Measurements from ENCODE around the gene GNG11. TPM values are rescaled to one million over a fixed set of nuclear protein-coding genes. Genes with fewer than 3 reads are reported as not detected.

Gene GNG11
- total RNA-seq (2014; rRNA removed; shearing (Covaris generic)) = 35.8 and 40.3 TPM in 2 replicates
- 18.0 TPM in 2 replicates for polyA plus RNA-seq (2015; cell fraction: cytosol; rRNA removed)
- 4.9 and 7.3 TPM in 2 replicates for polyA plus RNA-seq (2015; cell fraction: nucleus; rRNA removed)

DNA sequence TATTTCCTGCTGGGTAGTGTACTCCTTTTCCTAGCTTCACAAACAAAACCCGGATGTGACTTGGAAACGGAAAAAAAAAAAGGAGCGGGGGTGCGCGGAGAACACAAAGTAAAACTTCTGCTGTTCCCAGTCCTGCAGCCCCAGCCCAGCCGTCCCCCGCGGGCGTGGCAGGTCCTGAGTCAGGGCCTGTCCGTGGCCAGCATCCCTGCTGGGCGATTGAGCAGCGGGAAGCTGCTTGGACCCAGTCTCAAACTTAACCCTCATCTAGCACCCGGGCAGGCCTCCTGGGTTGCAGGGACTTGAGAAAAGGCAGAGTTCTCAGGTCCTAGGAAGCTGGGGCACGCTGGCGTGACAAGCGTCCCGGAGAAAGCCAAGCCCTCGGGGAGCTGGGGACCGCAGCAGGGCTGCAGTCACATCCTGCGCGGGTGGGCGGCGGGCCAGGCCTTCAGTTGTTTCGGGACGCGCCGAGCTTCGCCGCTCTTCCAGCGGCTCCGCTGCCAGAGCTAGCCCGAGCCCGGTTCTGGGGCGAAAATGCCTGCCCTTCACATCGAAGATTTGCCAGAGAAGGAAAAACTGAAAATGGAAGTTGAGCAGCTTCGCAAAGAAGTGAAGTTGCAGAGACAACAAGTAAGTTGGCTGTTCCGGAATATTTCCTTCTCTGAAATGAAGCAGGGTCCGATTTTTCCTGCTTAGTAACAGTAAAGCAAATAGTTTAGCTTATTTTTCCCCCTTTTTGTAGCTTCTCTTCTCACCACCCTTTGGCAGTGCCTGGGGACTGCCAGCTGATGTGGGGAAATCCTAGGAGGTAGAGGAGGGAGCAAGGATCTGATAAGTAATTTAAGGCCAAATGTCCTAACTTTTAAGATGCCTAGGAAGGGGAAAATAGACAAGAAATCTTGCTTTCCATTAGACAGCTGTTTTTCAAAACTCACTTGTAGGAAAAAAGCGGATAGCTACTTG, at the start of gene GNG11:
Gene GNG11 (plus strand): TSS at position 129 of the 960 bp plus-strand sequence. CDS start 403 bp downstream, at position 532.
- in situ Hi-C loops (cut with HindIII; ENCODE audit: low pct_unique_long_range_greater_than_20kb, low sequenced_read_pairs) = no loop called here
- DNase-seq (ENCODE audit: low read depth, low spot score) = peak; percentile 81

DNA sequence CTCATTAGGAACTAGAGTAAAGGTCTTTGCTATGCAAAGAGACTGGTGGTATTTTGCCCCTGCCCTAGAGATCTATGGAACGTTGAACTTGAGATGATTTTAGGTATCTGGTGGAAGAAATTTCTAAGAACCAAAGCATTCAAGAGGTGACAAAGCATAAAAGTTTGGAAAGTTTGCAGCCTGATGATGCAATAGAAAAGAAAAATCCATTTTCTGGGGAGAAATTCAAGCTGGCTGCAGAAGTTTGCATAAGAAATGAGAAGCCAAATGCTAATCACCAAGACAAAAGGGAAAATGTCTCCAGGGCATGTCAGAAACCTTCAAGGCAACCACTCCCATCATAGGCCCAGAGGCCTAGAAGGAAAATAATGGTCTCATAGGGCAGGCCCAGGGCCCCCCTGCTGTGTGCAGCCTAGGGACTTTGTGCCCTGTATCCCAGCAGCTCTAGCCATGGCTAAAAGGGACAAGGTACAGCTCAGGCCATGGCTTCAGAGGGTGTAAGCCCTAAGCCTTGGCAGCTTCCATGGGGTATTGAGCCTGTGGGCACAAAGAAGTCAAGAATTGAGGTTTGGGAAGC, 47.4 kb upstream of the GNG11 start:
- DNase-seq (ENCODE audit: low read depth, low spot score) = no peak
- in situ Hi-C loops (cut with HindIII; ENCODE audit: low pct_unique_long_range_greater_than_20kb, low sequenced_read_pairs) = no loop called here

DNA sequence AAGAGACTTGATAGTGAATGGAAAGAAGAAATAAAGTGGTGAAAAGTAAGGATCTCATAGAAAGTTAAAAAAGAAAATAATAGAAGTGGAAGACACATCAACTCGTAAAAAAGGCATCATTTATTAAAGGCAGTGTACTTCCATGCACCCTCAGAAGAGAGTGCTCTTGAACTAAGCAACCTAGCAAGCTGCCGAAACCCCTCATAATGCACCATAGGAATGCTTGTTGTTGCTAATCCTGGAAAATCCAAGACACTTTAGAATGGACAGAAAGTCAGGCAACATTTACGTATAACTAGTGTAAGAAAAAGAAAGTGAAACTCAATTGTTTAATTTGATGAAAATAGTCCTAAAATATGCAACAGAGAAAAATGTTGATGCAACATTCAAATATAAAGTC, 43.8 kb upstream of the GNG11 start:
- peak; percentile 52 for DNase-seq (ENCODE audit: low read depth, low spot score)
- in situ Hi-C loops (cut with HindIII; ENCODE audit: low pct_unique_long_range_greater_than_20kb, low sequenced_read_pairs) = no loop called here

DNA sequence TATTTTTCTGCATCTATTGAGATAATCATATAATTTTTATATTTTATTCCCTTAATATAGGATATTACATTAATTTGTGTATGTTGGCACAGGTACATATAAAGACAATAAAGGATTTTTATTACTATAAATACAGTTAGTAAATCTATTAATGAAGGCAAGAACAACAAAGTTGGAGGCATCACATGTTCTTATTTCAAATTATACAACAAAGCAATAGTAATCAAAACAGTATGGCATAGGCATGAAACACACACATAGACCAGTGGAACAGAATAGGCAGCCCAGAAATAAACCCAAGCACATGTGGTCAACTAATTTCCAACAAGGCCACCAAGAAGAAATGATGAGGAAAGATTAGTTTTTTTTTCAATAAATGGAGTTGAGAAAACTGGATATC, 42.2 kb upstream of the GNG11 start:
- in situ Hi-C loops (cut with HindIII; ENCODE audit: low pct_unique_long_range_greater_than_20kb, low sequenced_read_pairs) = no loop called here

DNA sequence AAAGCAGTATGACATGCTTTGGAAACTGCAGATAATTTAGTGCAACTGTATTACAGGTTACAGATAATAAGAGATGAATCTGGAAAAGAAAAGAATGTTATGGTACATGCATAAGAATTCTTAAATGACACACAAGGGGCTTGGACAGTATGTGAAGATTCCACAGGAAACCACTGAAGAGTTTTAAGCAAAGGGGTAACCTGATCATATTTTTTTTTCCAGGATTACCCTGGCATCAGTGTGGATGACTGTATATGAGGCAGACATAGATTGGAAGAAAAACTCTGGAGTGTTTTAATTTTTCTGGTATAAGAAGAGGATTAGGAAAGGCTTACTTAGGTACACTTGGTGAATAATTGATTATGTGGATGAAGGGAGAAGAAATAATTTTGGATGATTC, 39.1 kb upstream of the GNG11 start:
- DNase-seq (ENCODE audit: low read depth, low spot score) = no peak
- in situ Hi-C loops (cut with HindIII; ENCODE audit: low pct_unique_long_range_greater_than_20kb, low sequenced_read_pairs) = no loop called here

More for the DNA sequence above, 42.2 kb upstream of the GNG11 start:
- no peak for DNase-seq (ENCODE audit: low read depth, low spot score)

DNA sequence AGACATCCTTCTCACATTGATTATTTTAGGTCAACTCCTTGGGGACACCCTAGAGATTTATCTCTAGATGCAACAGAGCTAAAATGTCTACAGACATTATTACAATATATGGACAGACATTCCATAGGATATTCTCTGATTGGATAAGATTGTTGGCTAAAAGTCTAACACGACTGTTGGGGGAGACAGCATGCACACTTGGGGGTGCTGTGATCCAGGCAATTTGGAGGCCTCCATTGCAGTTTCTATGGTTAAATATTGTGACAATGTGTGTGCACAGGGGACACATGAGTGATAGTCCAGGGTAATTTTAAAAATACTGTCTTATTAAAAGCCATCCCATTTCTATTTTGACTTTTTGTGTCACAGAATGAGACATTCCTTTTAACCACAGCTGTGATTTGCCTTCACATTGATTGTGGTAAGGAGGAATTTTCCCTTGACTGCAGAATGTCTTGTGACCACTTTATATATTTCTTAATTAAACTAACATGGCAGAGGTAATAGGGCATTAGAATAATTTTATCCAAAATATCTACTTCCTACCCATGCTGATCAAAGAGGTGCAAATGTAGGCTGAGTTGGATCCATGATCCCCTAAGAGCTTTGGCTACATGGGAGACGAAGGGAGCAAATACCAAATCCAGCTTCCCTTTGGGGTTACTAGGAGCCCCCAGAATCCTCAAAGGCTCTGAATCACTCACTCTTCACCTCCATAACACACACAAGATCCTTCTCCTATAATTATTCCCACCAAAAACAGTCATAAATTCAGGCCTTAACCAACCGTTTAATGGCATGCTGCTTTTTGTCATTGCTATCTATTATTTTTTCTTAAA, 38.2 kb upstream of the GNG11 start:
- no peak for DNase-seq (ENCODE audit: low read depth, low spot score)

GRCh38 chr7:93883917-93884345, 37.6 kb upstream of the GNG11 start:
- no peak for DNase-seq (ENCODE audit: low read depth, low spot score)
- in situ Hi-C loops (cut with HindIII; ENCODE audit: low pct_unique_long_range_greater_than_20kb, low sequenced_read_pairs) = no loop called here

More for the DNA sequence above, 38.2 kb upstream of the GNG11 start:
- in situ Hi-C loops (cut with HindIII; ENCODE audit: low pct_unique_long_range_greater_than_20kb, low sequenced_read_pairs) = no loop called here

- in situ Hi-C loops (cut with HindIII; ENCODE audit: low pct_unique_long_range_greater_than_20kb, low sequenced_read_pairs) = no loop called here
- DNase-seq (ENCODE audit: low read depth, low spot score) = no peak
These were observed 37.0 kb upstream of the GNG11 start for GRCh38 chr7:93884541-93884940.

- in situ Hi-C loops (cut with HindIII; ENCODE audit: low pct_unique_long_range_greater_than_20kb, low sequenced_read_pairs) = no loop called here
- DNase-seq (ENCODE audit: low read depth, low spot score) = no peak
These were observed 32.3 kb upstream of the GNG11 start for GRCh38 chr7:93889261-93889660.

- DNase-seq (ENCODE audit: low read depth, low spot score) = no peak
These were observed 31.5 kb upstream of the GNG11 start for GRCh38 chr7:93890041-93890463.

DNA sequence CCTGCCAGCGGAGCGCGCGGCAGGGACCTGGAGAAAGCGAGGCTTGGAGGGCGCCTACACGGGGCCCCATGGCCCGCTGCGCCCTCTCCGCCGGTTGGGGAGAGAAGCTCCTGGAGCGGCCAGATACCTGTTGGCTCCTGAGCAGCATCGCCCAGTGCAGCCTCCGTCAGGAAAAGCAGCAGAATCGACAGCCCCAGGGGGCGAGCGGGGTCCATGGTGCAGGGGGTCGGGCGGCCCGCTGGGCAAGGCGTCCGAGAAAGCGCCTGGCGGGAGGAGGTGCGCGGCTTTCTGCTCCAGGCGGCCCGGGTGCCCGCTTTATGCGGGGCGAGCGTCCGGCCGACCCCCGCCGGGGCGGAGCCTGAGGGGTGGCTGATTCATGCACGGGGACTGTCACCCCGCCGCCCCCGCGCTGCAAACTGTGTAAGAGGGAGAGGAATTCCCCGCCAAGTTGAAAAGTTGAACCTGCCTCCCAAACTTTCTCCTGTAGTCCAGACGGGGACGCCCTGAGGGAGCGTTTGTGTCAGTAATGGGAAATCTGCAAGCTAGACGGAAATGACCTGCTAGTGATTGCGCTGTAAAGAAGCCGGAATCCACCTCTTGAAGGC, 31.0 kb upstream of the GNG11 start, which contains the start of gene TFPI2:
Gene TFPI2 (minus strand): TSS at position 290 of the 605 bp plus-strand sequence. CDS start 75 bp downstream, at position 215.
- in situ Hi-C loops (cut with HindIII; ENCODE audit: low pct_unique_long_range_greater_than_20kb, low sequenced_read_pairs) = no loop called here
- DNase-seq (ENCODE audit: low read depth, low spot score) = no peak

More at GRCh38 chr7:93890041-93890463, 31.5 kb upstream of the GNG11 start:
- in situ Hi-C loops (cut with HindIII; ENCODE audit: low pct_unique_long_range_greater_than_20kb, low sequenced_read_pairs) = no loop called here

DNA sequence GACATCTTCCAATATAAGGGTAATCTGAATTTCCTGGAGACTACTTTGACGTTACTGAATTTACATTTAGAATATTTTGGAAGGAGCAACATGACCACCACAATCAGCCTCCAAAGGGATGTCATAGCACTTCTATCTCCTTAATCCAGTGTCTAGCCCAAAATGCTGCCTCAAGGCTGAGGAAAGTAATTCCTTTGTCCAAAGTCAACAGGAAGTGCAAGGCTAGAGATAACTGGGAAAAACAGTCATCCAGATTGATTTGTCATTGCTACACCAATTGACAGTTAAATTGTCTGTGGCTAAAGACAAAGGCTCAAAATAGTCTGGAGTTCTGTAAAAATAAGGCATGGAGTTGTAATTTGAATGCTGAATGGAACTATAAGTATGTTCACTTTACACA, 27.1 kb upstream of the GNG11 start:
- DNase-seq (ENCODE audit: low read depth, low spot score) = no peak

DNA sequence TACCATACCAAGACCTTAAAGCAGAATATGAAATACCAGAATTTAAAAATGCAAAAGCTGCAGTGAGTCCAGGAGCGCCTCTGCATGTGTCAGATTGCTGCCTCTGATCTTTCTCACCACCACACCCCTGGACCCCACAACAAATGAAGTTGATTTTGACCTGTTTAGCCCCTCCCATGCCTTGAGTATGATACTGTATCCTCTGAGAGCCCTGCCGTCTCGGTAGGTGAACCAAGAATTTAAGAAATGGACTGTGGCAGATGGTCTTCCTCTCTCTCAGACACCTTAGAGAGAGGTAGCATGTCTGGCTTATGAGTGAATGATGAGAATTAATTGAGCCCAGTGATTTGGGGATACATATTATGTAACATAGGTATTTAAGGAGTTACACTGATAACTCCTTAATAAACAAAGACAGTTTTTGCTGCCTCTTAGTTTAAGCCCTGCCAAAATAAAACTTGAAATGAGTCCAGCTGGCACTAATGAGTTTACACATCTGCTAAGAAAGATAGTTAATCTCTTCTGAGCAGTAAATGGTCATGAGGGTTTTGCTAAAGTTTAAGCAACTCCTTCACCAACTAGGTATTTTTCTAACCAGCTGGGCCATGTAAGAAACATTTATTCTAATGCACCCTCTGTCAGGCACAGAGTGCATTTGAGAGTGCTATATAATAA, 26.4 kb upstream of the GNG11 start:
- no peak for DNase-seq (ENCODE audit: low read depth, low spot score)
- in situ Hi-C loops (cut with HindIII; ENCODE audit: low pct_unique_long_range_greater_than_20kb, low sequenced_read_pairs) = no loop called here

More for the DNA sequence above, 27.1 kb upstream of the GNG11 start:
- in situ Hi-C loops (cut with HindIII; ENCODE audit: low pct_unique_long_range_greater_than_20kb, low sequenced_read_pairs) = no loop called here

GRCh38 chr7:93895859-93896600, 25.5 kb upstream of the GNG11 start:
- DNase-seq (ENCODE audit: low read depth, low spot score) = no peak

GRCh38 chr7:93897680-93898079, 23.9 kb upstream of the GNG11 start:
- in situ Hi-C loops (cut with HindIII; ENCODE audit: low pct_unique_long_range_greater_than_20kb, low sequenced_read_pairs) = no loop called here
- no peak for DNase-seq (ENCODE audit: low read depth, low spot score)

More at GRCh38 chr7:93895859-93896600, 25.5 kb upstream of the GNG11 start:
- in situ Hi-C loops (cut with HindIII; ENCODE audit: low pct_unique_long_range_greater_than_20kb, low sequenced_read_pairs) = no loop called here
